NCI-H446 (cell line): ENCODE results near the gene SLC25A21.
"Not testable (repeated sequence)": the region's sequence is repeated elsewhere in the genome, so short reads cannot be mapped to it uniquely, and the experiment has no call there.

Experiments used
- DNase-seq, 2 experiments: peaks; one replicate each; lab custom pipeline; 2025; lab: John Stamatoyannopoulos, UW

Gene SLC25A21

GRCh38 chr14:36942522-36943245 is 229.7 kb downstream of the SLC25A21 start:
- no peak for DNase-seq

GRCh38 chr14:36941783-36942521 is 230.5 kb downstream of the SLC25A21 start:
- peak; percentile 47 to 78 for DNase-seq

GRCh38 chr14:36940476-36940875 is 231.9 kb downstream of the SLC25A21 start:
- no peak for DNase-seq

- DNase-seq = no peak
These were observed 233.1 kb downstream of the SLC25A21 start for GRCh38 chr14:36939265-36939664.

- no peak for DNase-seq
These were observed 233.7 kb downstream of the SLC25A21 start for GRCh38 chr14:36938678-36939077.

GRCh38 chr14:36935976-36936678 is 236.3 kb downstream of the SLC25A21 start:
- DNase-seq = no peak

GRCh38 chr14:36934304-36934703 is 238.1 kb downstream of the SLC25A21 start:
- no peak for DNase-seq

- no peak for DNase-seq
These were observed 240.6 kb downstream of the SLC25A21 start for GRCh38 chr14:36931791-36932190.

GRCh38 chr14:36928432-36928831 is 244.0 kb downstream of the SLC25A21 start:
- no peak for DNase-seq

GRCh38 chr14:36925094-36925493 is 247.3 kb downstream of the SLC25A21 start:
- no peak for DNase-seq

- no peak for DNase-seq
These were observed 255.7 kb downstream of the SLC25A21 start for GRCh38 chr14:36916668-36917067.

- DNase-seq = no peak
These were observed 257.3 kb downstream of the SLC25A21 start for GRCh38 chr14:36915081-36915480.

- no peak for DNase-seq
These were observed 261.8 kb downstream of the SLC25A21 start for GRCh38 chr14:36910578-36910977.

GRCh38 chr14:36905272-36905888 is 267.0 kb downstream of the SLC25A21 start:
- DNase-seq = no peak

GRCh38 chr14:36901861-36902260 is 270.5 kb downstream of the SLC25A21 start:
- DNase-seq = no peak

- no peak for DNase-seq
These were observed 271.6 kb downstream of the SLC25A21 start for GRCh38 chr14:36900846-36901245.

- not testable (repeated sequence) for DNase-seq
These were observed 276.1 kb downstream of the SLC25A21 start for GRCh38 chr14:36896300-36896699.

GRCh38 chr14:36884049-36884448 is 288.4 kb downstream of the SLC25A21 start:
- DNase-seq = no peak

GRCh38 chr14:36880276-36880675 is 292.1 kb downstream of the SLC25A21 start:
- no peak for DNase-seq

- no peak for DNase-seq
These were observed 292.8 kb downstream of the SLC25A21 start for GRCh38 chr14:36879558-36879957.

- DNase-seq = no peak
These were observed 297.8 kb downstream of the SLC25A21 start for GRCh38 chr14:36874396-36875138.

GRCh38 chr14:36870776-36871175 is 301.6 kb downstream of the SLC25A21 start:
- no peak for DNase-seq
